GM18502 (cell line): Measurements from ENCODE around the gene POLD3.
"Not testable (repeated sequence)": the region's sequence is repeated elsewhere in the genome, so short reads cannot be mapped to it uniquely, and the experiment has no call there.

Experiments
- ATAC-seq: cut with Tn5 transposase; IDR thresholded peaks from one replicate; pipeline ENCODE4 v1.9.1; 2021; ENCODE audit warnings: mild to moderate bottlenecking; ENCODE audit not compliant: unreplicated experiment, poor library complexity

POLD3 gene

GRCh38 chr11:74634537-74634936, 42.2 kb downstream of the POLD3 start:
- ATAC-seq: no peak

GRCh38 chr11:74636630-74637184, 44.3 kb downstream of the POLD3 start:
- no peak for ATAC-seq

GRCh38 chr11:74637700-74638099, 45.3 kb downstream of the POLD3 start:
- no peak for ATAC-seq

GRCh38 chr11:74638869-74639268, 46.5 kb downstream of the POLD3 start:
- no peak for ATAC-seq

- ATAC-seq: no peak
These were observed 47.2 kb downstream of the POLD3 start for GRCh38 chr11:74639533-74639932.

GRCh38 chr11:74641289-74641688, 48.9 kb downstream of the POLD3 start:
- ATAC-seq: no peak

- ATAC-seq: no peak
These were observed 49.5 kb downstream of the POLD3 start for GRCh38 chr11:74641905-74642304.

GRCh38 chr11:74642912-74643311, 50.5 kb downstream of the POLD3 start:
- no peak for ATAC-seq

GRCh38 chr11:74644081-74644480, 51.7 kb downstream of the POLD3 start:
- no peak for ATAC-seq

- ATAC-seq: no peak
These were observed 53.8 kb downstream of the POLD3 start for GRCh38 chr11:74646215-74646614.

- ATAC-seq: no peak
These were observed 54.6 kb downstream of the POLD3 start for GRCh38 chr11:74646954-74647353.

GRCh38 chr11:74647404-74647803, 55.0 kb downstream of the POLD3 start:
- no peak for ATAC-seq

- no peak for ATAC-seq
These were observed 55.4 kb downstream of the POLD3 start for GRCh38 chr11:74647831-74648230.

GRCh38 chr11:74648894-74649293, 56.5 kb downstream of the POLD3 start:
- ATAC-seq: no peak

GRCh38 chr11:74650498-74650897, 58.1 kb downstream of the POLD3 start:
- no peak for ATAC-seq

- ATAC-seq: no peak
These were observed 62.6 kb downstream of the POLD3 start for GRCh38 chr11:74654976-74655375.

GRCh38 chr11:74659124-74659523, 66.7 kb downstream of the POLD3 start:
- ATAC-seq: not testable (repeated sequence)

- no peak for ATAC-seq
These were observed 70.2 kb downstream of the POLD3 start for GRCh38 chr11:74662487-74663103.

GRCh38 chr11:74663315-74663714, 70.9 kb downstream of the POLD3 start:
- no peak for ATAC-seq

- no peak for ATAC-seq
These were observed 77.1 kb downstream of the POLD3 start for GRCh38 chr11:74669211-74670160.

GRCh38 chr11:74670171-74670570, 77.8 kb downstream of the POLD3 start:
- ATAC-seq: no peak
